PC-9 (cell line): ENCODE results near the gene TCAIM.

ENCODE experiments used
- EZH2 ChIP-seq: fragments of 200-600 bp; sonication (generic); IDR thresholded peaks from 2 replicates; pipeline ENCODE4 v1.8.0; 2017; ENCODE audit warnings: antibody characterized with exemption, low read depth
- TF ChIP-seq, protein P1 (sequence below): fragments of 200-600 bp; sonication (generic); conservative IDR thresholded peaks from 2 replicates; pipeline ENCODE4 v1.6.1; 2017; ENCODE audit warnings: mixed run types, antibody characterized with exemption, mild to moderate bottlenecking, moderate library complexity

- TF ChIP-seq, protein P1, sequence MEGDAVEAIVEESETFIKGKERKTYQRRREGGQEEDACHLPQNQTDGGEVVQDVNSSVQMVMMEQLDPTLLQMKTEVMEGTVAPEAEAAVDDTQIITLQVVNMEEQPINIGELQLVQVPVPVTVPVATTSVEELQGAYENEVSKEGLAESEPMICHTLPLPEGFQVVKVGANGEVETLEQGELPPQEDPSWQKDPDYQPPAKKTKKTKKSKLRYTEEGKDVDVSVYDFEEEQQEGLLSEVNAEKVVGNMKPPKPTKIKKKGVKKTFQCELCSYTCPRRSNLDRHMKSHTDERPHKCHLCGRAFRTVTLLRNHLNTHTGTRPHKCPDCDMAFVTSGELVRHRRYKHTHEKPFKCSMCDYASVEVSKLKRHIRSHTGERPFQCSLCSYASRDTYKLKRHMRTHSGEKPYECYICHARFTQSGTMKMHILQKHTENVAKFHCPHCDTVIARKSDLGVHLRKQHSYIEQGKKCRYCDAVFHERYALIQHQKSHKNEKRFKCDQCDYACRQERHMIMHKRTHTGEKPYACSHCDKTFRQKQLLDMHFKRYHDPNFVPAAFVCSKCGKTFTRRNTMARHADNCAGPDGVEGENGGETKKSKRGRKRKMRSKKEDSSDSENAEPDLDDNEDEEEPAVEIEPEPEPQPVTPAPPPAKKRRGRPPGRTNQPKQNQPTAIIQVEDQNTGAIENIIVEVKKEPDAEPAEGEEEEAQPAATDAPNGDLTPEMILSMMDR = no peak
- no peak for TF ChIP-seq EZH2
Measured at GRCh38 chr3:44292276-44292675, 46.3 kb upstream of the TCAIM start.
